Prostate gland (tissue), 2 donors: ENCODE results near the gene FBXO42.

Experiments
- POLR2A ChIP-seq: fragments of 450-650 bp; IDR thresholded peaks from one replicate; pipeline ENCODE4 v1.6.1; 2016; ENCODE audit warnings: antibody characterized with exemption, mild to moderate bottlenecking
- POLR2AphosphoS5 ChIP-seq: sonication (generic); formaldehyde crosslinking; IDR thresholded peaks from one replicate; pipeline ENCODE4 v1.6.1; 2017; ENCODE audit warnings: antibody characterized with exemption
- TF ChIP-seq, protein P1 (sequence below), 4 experiments: fragments of 200-600 bp in 2 of 4; fragments of 450-650 bp in 2 of 4; sonication (generic) in 2 of 4; IDR thresholded peaks; 1 replicate in 3 of 4; 2 replicates in 1 of 4; pipeline ENCODE4 v1.5.1; 2016 to 2019; ENCODE audit warnings: antibody characterized with exemption in 4 of 4, mild to moderate bottlenecking in 2 of 4, moderate library complexity in 2 of 4

DNA sequence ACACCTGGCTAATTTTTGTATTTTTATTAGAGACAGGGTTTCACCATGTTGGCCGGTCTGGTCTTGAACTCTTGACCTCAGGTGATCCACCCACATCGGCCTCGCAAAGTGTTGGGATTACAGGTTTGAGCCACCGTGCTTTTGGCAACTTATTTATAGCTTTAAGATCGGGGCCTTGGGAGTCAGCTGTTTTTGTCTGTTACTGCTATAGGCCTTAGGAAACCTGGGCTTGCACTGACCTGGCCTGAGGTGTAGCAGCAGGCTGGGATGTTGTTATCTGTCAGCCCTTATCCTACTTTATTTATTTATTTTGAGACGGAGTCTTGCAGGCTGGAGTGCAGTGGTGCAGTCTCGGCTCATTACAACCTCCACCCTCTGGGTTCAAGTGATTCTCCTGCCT is 26.2 kb upstream of the FBXO42 start:
- TF ChIP-seq, protein P1, sequence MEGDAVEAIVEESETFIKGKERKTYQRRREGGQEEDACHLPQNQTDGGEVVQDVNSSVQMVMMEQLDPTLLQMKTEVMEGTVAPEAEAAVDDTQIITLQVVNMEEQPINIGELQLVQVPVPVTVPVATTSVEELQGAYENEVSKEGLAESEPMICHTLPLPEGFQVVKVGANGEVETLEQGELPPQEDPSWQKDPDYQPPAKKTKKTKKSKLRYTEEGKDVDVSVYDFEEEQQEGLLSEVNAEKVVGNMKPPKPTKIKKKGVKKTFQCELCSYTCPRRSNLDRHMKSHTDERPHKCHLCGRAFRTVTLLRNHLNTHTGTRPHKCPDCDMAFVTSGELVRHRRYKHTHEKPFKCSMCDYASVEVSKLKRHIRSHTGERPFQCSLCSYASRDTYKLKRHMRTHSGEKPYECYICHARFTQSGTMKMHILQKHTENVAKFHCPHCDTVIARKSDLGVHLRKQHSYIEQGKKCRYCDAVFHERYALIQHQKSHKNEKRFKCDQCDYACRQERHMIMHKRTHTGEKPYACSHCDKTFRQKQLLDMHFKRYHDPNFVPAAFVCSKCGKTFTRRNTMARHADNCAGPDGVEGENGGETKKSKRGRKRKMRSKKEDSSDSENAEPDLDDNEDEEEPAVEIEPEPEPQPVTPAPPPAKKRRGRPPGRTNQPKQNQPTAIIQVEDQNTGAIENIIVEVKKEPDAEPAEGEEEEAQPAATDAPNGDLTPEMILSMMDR (IDR thresholded peaks at IDR 0.05), result no peak
- TF ChIP-seq POLR2AphosphoS5 (no peak), POLR2A (no peak)
